Spinal cord (tissue), 10 donors: ENCODE data around the gene NUP93. TPM values are rescaled to one million over a fixed set of nuclear protein-coding genes. Genes with fewer than 3 reads are reported as not detected.
"Not testable (repeated sequence)": the region's sequence is repeated elsewhere in the genome, so short reads cannot be mapped to it uniquely, and the experiment has no call there.

ENCODE experiments used
- DNase-seq, 6 donors: peaks; one replicate each; pipeline versions ENCODE4 v3.0.0 to v3.0.0-alpha.2; 2013 to 2015; ENCODE audit warnings: low spot score in 6 of 6, low read depth in 4 of 6
- H3K27ac ChIP-seq: one replicate; pipeline ENCODE4 v1.5.1; 2013; ENCODE audit warnings: low read depth, low read length, control low read depth
- H3K27me3 ChIP-seq: one replicate; pipeline ENCODE4 v1.6.1; 2013; ENCODE audit warnings: low read length; ENCODE audit not compliant: control insufficient read depth, insufficient read depth
- H3K36me3 ChIP-seq: one replicate; pipeline ENCODE4 v1.6.1; 2013; ENCODE audit warnings: low read length; ENCODE audit not compliant: control insufficient read depth, insufficient read depth
- H3K4me1 ChIP-seq: one replicate; pipeline ENCODE4 v1.6.1; 2013; ENCODE audit warnings: low read length; ENCODE audit not compliant: control insufficient read depth, insufficient read depth
- H3K4me3 ChIP-seq: one replicate; pipeline ENCODE4 v1.5.1; 2013; ENCODE audit warnings: low read depth, low read length, control low read depth
- H3K9me3 ChIP-seq: one replicate; pipeline ENCODE4 v1.6.1; 2013; ENCODE audit warnings: low read length; ENCODE audit not compliant: control insufficient read depth, insufficient read depth
- WGBS: methylation state at CpG from one replicate; pipeline ENCODE4 v1.1.5; 2013; ENCODE audit warnings: missing lambda C conversion rate; ENCODE audit not compliant: insufficient coverage; 5-methylcytosine and 5-hydroxymethylcytosine counted together
- polyA plus RNA-seq, 2 donors: library from polyadenylated mRNA; unstranded; fragments of 120-200 nt; gene quantifications; one replicate each; pipeline ENCODE4 v1.2.1, GENCODE V29; 2013; ENCODE audit not compliant: insufficient read length in 2 of 2
- total RNA-seq, 2 donors: library from RNA; depleted of rRNA in 1 of 2; stranded (reverse); fragments of 120-200 nt in 1 of 2; fragments of >200 nt in 1 of 2; gene quantifications; one replicate each; pipeline versions ENCODE4 v1.2.3 to v1.2.4, GENCODE V29; 2013 to 2014
- donor health status: healthy.

Gene NUP93
- total and polyA plus RNA-seq, 4 donors = 103 to 128 (median 121) TPM

DNA sequence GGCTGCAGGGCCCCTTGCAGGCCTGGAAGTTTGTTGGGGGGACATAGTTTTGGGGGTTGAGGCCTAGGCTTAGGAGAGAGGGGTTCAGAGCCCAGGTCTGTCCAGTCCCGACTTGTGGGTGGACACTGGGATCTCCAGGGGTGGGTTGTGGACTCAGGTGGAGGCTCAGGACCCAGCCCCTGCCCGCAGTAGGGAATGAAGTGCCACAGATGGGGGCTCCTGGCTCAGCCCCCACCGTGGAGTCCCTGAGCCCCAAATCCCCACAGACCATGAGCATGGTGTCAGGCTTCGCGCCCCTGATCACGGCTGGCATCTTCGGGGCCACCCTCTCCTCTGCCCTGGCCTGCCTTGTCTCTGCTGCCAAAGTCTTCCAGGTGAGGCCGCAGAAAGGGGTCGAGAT, 149.3 kb downstream of the NUP93 start:
- Histone ChIP-seq H3K9me3 (no peaks in the 10 kb centered on the region), H3K4me3 (no peak overlapping the region), H3K27ac (no peak overlapping the region), H3K27me3 (no peaks in the 10 kb centered on the region), H3K4me1 (no peaks in the 10 kb centered on the region), H3K36me3 (no peaks in the 10 kb centered on the region)
- DNase-seq = no peak
- WGBS = 99% methylated on average over 5 of the region's 9 CpGs

DNA sequence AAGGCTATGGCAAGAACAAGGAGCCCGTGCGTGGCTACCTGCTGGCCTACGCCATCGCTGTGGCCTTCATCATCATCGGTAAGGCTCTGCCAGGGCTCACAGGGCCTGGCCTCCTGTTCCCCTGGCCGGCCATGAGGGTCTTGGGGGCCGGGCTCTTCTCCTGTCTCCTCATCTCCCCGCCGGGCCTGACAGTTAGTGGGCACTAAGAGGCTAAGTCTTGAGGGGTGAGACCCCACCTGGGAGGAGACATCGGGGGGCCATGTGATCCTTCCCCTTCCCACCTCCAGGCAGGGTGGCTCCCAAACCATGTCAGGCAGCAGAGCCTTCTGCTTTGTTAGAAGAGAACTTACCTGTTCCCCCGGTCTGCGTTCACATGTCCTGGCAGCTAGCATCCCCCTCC, 150.2 kb downstream of the NUP93 start:
- no peaks in the 10 kb centered on the region for H3K9me3 ChIP-seq
- no peaks in the 10 kb centered on the region for H3K4me1 ChIP-seq
- no peak overlapping the region for H3K27ac ChIP-seq
- no peak for DNase-seq
- H3K4me3 ChIP-seq = no peak overlapping the region
- WGBS = 87% methylated on average over 10 of the region's 12 CpGs
- no peaks in the 10 kb centered on the region for H3K36me3 ChIP-seq
- no peaks in the 10 kb centered on the region for H3K27me3 ChIP-seq

DNA sequence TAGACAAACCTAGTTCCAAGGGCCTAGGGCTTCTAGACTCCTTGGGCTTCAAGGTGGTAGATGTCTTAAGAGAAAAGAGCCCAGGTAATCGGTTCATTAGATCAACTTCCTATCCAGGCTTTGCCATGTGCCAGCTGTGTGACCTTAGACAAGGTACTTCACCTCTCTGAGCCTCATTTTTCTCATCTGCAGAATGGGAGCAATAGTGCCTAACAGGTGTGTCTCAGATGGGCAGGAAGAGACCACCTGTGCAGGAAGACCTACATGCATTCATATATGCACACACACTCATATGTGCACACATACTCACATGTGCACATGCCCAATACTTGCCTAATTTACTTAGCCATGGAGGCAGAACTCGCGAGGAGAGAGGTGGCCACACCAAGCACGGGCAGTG, 150.8 kb downstream of the NUP93 start:
- DNase-seq = no peak
- no peak overlapping the region for H3K27ac ChIP-seq
- no peak overlapping the region for H3K4me3 ChIP-seq
- WGBS = 83% methylated on average over 2 of the region's 4 CpGs
- H3K27me3 ChIP-seq = no peaks in the 10 kb centered on the region
- H3K4me1 ChIP-seq = no peaks in the 10 kb centered on the region
- H3K36me3 ChIP-seq = no peaks in the 10 kb centered on the region
- H3K9me3 ChIP-seq = no peaks in the 10 kb centered on the region

DNA sequence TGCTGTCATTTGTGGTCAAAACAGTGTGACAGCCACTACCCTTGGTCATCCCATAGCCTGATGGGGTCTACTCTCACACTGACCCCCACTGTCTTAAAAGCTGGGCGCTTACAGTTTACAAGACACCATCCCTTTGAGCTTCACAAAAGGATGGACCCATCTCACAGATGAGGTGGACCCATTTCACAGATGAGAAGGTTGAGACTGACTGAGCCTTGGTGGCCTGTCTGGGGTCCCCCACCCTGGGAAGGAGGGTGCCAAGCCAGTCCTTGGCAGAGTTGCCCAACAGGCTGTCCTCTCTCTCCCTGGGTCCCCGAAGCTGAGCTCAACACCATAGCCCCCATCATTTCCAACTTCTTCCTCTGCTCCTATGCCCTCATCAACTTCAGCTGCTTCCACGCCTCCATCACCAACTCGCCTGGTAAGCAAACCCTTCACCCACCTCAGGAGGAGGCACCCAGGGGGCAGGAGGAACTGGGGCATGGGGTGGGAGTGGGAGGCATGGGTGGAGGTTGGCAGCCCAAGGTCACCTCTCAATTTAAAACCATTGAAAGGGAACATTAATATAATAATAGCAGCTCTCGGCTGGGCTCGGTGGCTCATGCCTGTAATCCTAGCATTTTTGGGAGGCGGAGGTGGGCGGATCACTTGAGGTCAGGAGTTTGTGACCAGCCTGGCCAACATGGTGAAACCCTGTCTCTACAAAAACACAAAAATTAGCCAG, 152.3 kb downstream of the NUP93 start:
- Histone ChIP-seq H3K36me3 (no peaks in the 10 kb centered on the region), H3K27me3 (no peaks in the 10 kb centered on the region), H3K4me3 (no peak overlapping the region), H3K9me3 (no peaks in the 10 kb centered on the region), H3K27ac (no peak overlapping the region), H3K4me1 (no peaks in the 10 kb centered on the region)
- no peak for DNase-seq
- WGBS = 86% methylated on average over 5 of the region's 8 CpGs

DNA sequence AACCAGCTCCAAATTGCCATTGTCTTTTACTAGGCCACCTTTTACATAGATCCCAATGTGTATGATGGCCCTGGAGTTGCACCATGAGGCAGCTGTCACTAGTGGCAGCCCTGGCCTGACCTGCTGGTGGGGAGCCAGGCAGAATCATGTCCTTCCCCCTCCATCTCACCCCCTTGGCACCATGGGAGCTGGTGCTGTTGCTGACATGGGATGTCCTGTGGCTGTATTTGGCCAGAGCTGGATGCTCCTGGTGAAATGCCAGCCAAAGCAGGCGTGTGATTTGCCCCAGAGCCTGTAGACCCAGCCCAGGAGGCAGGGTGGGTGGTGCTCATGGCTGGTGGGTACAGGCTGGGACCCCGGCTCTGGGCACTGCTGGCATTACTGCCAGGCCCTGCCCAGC, 153.7 kb downstream of the NUP93 start:
- Histone ChIP-seq H3K4me3 (no peak overlapping the region), H3K27me3 (no peaks in the 10 kb centered on the region), H3K27ac (no peak overlapping the region), H3K4me1 (no peaks in the 10 kb centered on the region), H3K36me3 (no peaks in the 10 kb centered on the region), H3K9me3 (no peaks in the 10 kb centered on the region)
- 82% methylated on average over 2 of the region's 2 CpGs for WGBS
- DNase-seq = no peak

DNA sequence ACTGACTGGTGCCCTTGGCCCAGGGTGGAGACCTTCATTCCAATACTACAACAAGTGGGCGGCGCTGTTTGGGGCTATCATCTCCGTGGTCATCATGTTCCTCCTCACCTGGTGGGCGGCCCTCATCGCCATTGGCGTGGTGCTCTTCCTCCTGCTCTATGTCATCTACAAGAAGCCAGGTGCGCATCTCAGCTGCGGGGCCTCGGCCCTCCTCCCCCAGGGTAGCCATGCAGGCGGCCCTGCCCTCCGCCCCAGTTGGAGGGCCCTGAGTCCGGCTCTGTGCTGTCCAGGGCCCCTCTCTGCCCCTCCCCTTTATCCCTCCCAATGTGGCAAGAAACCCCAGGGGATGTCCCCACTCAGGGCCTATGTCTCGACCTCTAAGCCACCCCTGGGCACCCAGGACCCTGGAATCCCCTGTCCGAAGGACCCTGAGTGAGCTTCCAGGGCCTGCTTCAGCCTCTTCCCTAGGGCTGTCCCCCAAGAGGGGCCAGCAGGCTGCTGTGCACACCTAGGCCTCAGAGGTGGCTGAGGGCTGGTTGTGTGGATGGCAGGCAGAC, 154.2 kb downstream of the NUP93 start:
- DNase-seq = no peak
- no peak overlapping the region for H3K27ac ChIP-seq
- no peaks in the 10 kb centered on the region for H3K27me3 ChIP-seq
- H3K36me3 ChIP-seq = no peaks in the 10 kb centered on the region
- no peaks in the 10 kb centered on the region for H3K9me3 ChIP-seq
- H3K4me3 ChIP-seq = no peak overlapping the region
- H3K4me1 ChIP-seq = no peaks in the 10 kb centered on the region
- WGBS = 96% methylated on average over 14 of the region's 14 CpGs

DNA sequence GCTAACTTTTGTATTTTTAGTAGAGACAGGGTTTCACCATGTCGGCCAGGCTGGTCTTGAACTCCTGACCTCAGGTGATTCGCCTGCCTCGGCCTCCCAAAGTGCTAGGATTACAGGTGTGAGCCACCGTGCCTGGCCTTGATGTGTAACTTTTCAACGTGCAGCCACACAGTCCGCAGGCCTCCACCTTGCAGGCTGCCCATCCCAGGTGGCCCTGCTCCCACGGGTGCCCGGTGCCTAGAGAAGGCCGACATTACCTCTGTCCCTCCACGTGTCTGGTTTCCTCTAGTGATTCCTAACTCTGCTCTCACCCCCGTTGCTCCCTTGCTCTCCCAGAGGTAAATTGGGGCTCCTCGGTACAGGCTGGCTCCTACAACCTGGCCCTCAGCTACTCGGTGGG, 155.0 kb downstream of the NUP93 start:
- H3K27me3 ChIP-seq, H3K4me3 ChIP-seq, H3K4me1 ChIP-seq, H3K36me3 ChIP-seq, H3K27ac ChIP-seq, DNase-seq, H3K9me3 ChIP-seq: not testable (repeated sequence)
- WGBS = 96% methylated on average over 13 of the region's 13 CpGs

DNA sequence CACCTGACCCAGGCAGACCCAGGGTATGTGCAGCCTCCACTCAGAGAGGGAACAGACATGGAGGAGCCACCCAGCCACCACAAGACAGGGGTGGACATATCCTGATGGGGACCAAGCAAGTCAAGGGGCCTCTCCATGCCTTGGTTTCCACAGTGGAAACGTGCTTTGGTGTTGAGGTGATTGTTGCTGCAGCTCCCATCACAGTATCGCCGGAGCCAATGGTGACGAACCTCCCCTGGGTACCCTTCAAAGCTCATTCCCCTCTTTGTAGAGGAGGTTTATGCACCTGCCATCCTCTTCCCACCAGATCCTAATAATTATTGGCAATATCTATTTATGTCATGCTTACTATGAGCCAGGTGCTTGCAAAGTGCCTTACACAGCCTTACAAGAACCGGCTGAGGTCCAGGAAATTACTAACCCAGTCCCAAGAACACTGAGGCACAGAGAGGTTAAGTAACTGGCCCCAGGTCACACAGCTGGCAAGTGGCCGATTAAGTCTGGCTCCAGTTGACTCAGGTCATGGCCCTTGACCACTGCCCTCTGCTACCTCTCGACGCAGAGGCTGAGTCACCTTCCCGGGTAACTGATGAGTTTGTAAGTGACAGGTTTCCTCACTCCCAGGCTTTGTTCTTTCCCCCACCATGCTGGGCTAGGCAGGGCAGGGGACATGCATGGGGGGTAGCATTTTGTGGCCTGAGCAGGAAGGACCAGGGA, 155.7 kb downstream of the NUP93 start:
- no peak for DNase-seq
- no peak overlapping the region for H3K4me3 ChIP-seq
- H3K27ac ChIP-seq = no peak overlapping the region
- no peaks in the 10 kb centered on the region for H3K36me3 ChIP-seq
- H3K9me3 ChIP-seq = no peaks in the 10 kb centered on the region
- no peaks in the 10 kb centered on the region for H3K27me3 ChIP-seq
- WGBS = 98% methylated on average over 4 of the region's 9 CpGs
- no peaks in the 10 kb centered on the region for H3K4me1 ChIP-seq

DNA sequence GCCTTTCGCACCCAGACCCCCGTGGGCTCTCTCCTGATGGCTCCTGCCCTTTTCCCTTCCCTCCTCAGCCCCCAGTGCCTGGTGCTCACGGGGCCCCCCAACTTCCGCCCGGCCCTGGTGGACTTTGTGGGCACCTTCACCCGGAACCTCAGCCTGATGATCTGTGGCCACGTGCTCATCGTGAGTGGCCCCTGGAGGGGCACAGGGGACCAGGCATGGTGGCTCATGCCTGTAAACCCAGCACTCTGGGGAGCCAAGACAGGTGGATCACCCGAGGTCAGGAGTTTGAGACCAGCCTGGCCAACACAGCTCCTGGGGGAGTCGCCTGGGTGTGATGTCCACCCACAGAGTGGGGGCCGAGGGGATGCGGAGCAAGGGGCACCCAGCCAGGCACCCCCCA, 156.4 kb downstream of the NUP93 start:
- H3K36me3 ChIP-seq = no peaks in the 10 kb centered on the region
- H3K9me3 ChIP-seq = no peaks in the 10 kb centered on the region
- DNase-seq = no peak
- no peak overlapping the region for H3K4me3 ChIP-seq
- H3K27ac ChIP-seq = no peak overlapping the region
- no peaks in the 10 kb centered on the region for H3K27me3 ChIP-seq
- no peaks in the 10 kb centered on the region for H3K4me1 ChIP-seq
- 95% methylated on average over 12 of the region's 12 CpGs for WGBS

DNA sequence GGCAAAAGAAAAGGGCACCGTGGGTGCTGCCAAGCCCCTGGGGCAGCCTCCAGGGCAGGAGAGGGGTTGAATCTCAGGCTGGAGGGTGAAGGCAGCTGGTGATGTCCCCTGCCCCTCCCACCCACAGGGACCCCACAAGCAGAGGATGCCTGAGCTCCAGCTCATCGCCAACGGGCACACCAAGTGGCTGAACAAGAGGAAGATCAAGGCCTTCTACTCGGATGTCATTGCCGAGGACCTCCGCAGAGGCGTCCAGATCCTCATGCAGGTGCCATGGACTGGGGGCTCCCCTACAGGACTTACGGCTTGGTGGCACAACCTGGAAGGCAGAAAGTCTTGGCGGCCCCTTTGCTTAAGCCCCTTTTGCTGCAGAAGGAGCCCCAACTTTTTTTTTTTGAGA, 156.9 kb downstream of the NUP93 start:
- Histone ChIP-seq H3K27ac (no peak overlapping the region), H3K4me3 (no peak overlapping the region), H3K9me3 (no peaks in the 10 kb centered on the region), H3K27me3 (no peaks in the 10 kb centered on the region), H3K36me3 (no peaks in the 10 kb centered on the region), H3K4me1 (no peaks in the 10 kb centered on the region)
- WGBS = 90% methylated on average over 8 of the region's 9 CpGs
- no peak for DNase-seq
